ENCODE data around the gene RPL6.
"Not testable (repeated sequence)": the region's sequence is repeated elsewhere in the genome, so short reads cannot be mapped to it uniquely, and the experiment has no call there.

Gene RPL6

GRCh38 chr12:112409064-112409905 is at the start of gene RPL6:
Gene RPL6 (minus strand): TSS chr12:112409605. CDS start chr12:112408656, 949 bp downstream.
- H3K79me2 ChIP-seq = no peaks in the 10 kb centered on the region
- H3K36me3 ChIP-seq (ENCODE audit: control insufficient read depth, insufficient read depth, low read length) = no peaks in the 10 kb centered on the region
- peaks cover 3% of the 10 kb centered on the region for H3K4me1 ChIP-seq
- peak within 1 kb of the TSS; percentile 89 for H3K27ac ChIP-seq
- TF ChIP-seq, protein P1, sequence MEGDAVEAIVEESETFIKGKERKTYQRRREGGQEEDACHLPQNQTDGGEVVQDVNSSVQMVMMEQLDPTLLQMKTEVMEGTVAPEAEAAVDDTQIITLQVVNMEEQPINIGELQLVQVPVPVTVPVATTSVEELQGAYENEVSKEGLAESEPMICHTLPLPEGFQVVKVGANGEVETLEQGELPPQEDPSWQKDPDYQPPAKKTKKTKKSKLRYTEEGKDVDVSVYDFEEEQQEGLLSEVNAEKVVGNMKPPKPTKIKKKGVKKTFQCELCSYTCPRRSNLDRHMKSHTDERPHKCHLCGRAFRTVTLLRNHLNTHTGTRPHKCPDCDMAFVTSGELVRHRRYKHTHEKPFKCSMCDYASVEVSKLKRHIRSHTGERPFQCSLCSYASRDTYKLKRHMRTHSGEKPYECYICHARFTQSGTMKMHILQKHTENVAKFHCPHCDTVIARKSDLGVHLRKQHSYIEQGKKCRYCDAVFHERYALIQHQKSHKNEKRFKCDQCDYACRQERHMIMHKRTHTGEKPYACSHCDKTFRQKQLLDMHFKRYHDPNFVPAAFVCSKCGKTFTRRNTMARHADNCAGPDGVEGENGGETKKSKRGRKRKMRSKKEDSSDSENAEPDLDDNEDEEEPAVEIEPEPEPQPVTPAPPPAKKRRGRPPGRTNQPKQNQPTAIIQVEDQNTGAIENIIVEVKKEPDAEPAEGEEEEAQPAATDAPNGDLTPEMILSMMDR (IDR thresholded peaks at IDR 0.05) = no peak
- H3K4me3 ChIP-seq (ENCODE audit: low read depth, low read length) = peak within 1 kb of the TSS; percentile 94
- H3K4me2 ChIP-seq (ENCODE audit: low read length) = peak within 1 kb of the TSS; percentile 98
- H3K9me3 ChIP-seq (ENCODE audit: control insufficient read depth, low read length) = no peaks in the 10 kb centered on the region
- no peaks in the 10 kb centered on the region for H3K27me3 ChIP-seq (ENCODE audit: control insufficient read depth, insufficient read depth, low read length)
- peak within 1 kb of the TSS; percentile 98 for H2AFZ ChIP-seq
- H3K9ac ChIP-seq = peak within 1 kb of the TSS; percentile 70

DNA sequence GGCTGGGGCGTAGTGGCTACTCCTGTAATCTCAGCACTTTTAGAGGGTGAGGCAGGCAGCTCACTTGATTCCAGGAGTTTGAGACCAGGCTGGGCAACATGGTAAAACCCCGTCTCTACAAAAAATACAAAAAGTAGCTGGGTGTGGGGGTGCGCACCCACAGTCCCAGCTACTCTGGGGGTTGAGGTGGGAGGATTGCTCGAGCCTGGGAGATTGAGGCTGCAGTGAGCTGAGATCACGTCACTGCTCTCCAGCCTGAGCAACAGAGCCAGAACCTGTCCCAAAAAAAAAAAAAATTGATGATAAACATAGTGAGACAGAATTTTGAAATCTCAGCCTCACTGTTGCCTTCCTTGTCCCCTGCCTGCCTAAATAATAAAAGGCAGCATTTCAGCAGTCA is 49.3 kb upstream of the RPL6 start:
- Histone ChIP-seq H3K4me3 (ENCODE audit: low read depth, low read length) (no peak overlapping the region), H3K4me1 (no peaks in the 10 kb centered on the region), H3K79me2 (no peaks in the 10 kb centered on the region), H3K9ac (no peak overlapping the region), H3K27me3 (ENCODE audit: control insufficient read depth, insufficient read depth, low read length) (no peaks in the 10 kb centered on the region), H3K36me3 (ENCODE audit: control insufficient read depth, insufficient read depth, low read length) (no peaks in the 10 kb centered on the region), H2AFZ (no peak overlapping the region), H3K4me2 (ENCODE audit: low read length) (no peak overlapping the region), H3K27ac (no peak overlapping the region), H3K9me3 (ENCODE audit: control insufficient read depth, low read length) (no peaks in the 10 kb centered on the region)
- TF ChIP-seq, protein P1 (IDR thresholded peaks at IDR 0.05) = no peak

DNA sequence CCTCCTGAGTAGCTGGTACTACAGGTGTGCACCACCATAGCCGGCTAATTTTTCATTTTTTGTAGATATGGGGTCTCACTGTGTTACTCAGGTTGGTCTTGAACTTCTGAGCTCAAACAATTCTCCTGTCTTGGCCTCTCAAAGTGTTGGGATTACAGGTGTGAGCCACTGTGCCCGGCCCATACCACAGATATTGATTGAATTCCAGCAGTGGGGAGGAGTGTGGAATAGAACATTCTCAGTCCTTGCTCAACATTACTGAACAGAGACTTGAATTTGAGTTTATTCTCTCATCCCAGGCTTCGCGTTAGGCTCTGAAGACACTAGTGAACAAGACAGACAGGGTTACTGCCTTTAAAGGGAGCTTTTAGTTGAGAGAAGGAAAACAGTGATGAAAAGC is 48.9 kb upstream of the RPL6 start:
- no peaks in the 10 kb centered on the region for H3K36me3 ChIP-seq (ENCODE audit: control insufficient read depth, insufficient read depth, low read length)
- H3K4me1 ChIP-seq = no peaks in the 10 kb centered on the region
- no peak overlapping the region for H3K27ac ChIP-seq
- H3K79me2 ChIP-seq = no peaks in the 10 kb centered on the region
- H3K4me3 ChIP-seq (ENCODE audit: low read depth, low read length) = no peak overlapping the region
- no peaks in the 10 kb centered on the region for H3K9me3 ChIP-seq (ENCODE audit: control insufficient read depth, low read length)
- no peak overlapping the region for H3K4me2 ChIP-seq (ENCODE audit: low read length)
- no peak overlapping the region for H2AFZ ChIP-seq
- no peak overlapping the region for H3K9ac ChIP-seq
- H3K27me3 ChIP-seq (ENCODE audit: control insufficient read depth, insufficient read depth, low read length) = no peaks in the 10 kb centered on the region
- TF ChIP-seq, protein P1 (IDR thresholded peaks at IDR 0.05) = no peak

DNA sequence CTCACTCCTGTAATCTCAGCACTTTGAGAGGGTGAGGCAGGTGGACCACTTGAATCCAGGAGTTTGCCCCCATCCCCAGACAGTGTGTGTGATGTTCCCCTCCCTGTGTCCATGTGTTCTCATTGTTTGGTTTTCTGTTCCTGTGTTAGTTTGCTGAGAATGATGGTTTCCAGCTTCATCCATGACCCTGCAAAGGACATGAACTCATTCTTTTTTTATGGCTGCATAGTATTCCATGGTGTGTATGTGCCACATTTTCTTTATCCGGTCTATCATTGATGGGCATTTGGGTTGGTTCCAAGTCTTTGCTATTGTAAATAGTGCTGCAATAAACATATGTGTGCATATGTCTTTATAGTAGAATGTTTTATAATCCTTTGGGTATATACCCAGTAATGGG is 47.7 kb upstream of the RPL6 start:
- not testable (repeated sequence) for H3K27ac ChIP-seq; H3K4me2 ChIP-seq (ENCODE audit: low read length); H3K9ac ChIP-seq; H3K4me1 ChIP-seq; H3K27me3 ChIP-seq (ENCODE audit: control insufficient read depth, insufficient read depth, low read length); H3K36me3 ChIP-seq (ENCODE audit: control insufficient read depth, insufficient read depth, low read length); H3K79me2 ChIP-seq; H3K4me3 ChIP-seq (ENCODE audit: low read depth, low read length); H2AFZ ChIP-seq; H3K9me3 ChIP-seq (ENCODE audit: control insufficient read depth, low read length)

- no peaks in the 10 kb centered on the region for H3K36me3 ChIP-seq (ENCODE audit: control insufficient read depth, insufficient read depth, low read length)
- H2AFZ ChIP-seq = no peak overlapping the region
- no peaks in the 10 kb centered on the region for H3K27me3 ChIP-seq (ENCODE audit: control insufficient read depth, insufficient read depth, low read length)
- no peak overlapping the region for H3K4me2 ChIP-seq (ENCODE audit: low read length)
- no peak overlapping the region for H3K27ac ChIP-seq
- H3K9ac ChIP-seq = no peak overlapping the region
- no peak overlapping the region for H3K4me3 ChIP-seq (ENCODE audit: low read depth, low read length)
- no peaks in the 10 kb centered on the region for H3K4me1 ChIP-seq
- H3K9me3 ChIP-seq (ENCODE audit: control insufficient read depth, low read length) = no peaks in the 10 kb centered on the region
- TF ChIP-seq, protein P1 (IDR thresholded peaks at IDR 0.05) = no peak
- H3K79me2 ChIP-seq = no peaks in the 10 kb centered on the region
Measured at GRCh38 chr12:112456029-112456428, 46.6 kb upstream of the RPL6 start.
